Choroid plexus epithelial cell (primary cell): ENCODE results near the gene FIS1.
"Not testable (repeated sequence)": the region's sequence is repeated elsewhere in the genome, so short reads cannot be mapped to it uniquely, and the experiment has no call there.

Source experiments
- DNase-seq: peaks from one replicate; pipeline ENCODE4 v3.0.0-alpha.2; 2010; ENCODE audit warnings: low read depth
- H3K4me3 ChIP-seq: 2 replicates; pipeline ENCODE4 v1.5.1; 2011; ENCODE audit warnings: low read depth, mild to moderate bottlenecking, control low read depth, low read length, moderate library complexity
- CTCF ChIP-seq: conservative IDR thresholded peaks from 2 replicates; pipeline ENCODE4 v1.5.1; 2011; ENCODE audit warnings: low read depth, mild to moderate bottlenecking, control low read depth, inconsistent platforms, low read length, moderate library complexity

The FIS1 gene

GRCh38 chr7:101269664-101270063 is 24.8 kb upstream of the FIS1 start:
- no peak for DNase-seq

GRCh38 chr7:101265622-101266516 is 21.0 kb upstream of the FIS1 start:
- no peak overlapping the region for H3K4me3 ChIP-seq
- no peak for DNase-seq
- TF ChIP-seq CTCF = no peak

More at GRCh38 chr7:101269664-101270063, 24.8 kb upstream of the FIS1 start:
- no peak overlapping the region for H3K4me3 ChIP-seq
- no peak for TF ChIP-seq CTCF

GRCh38 chr7:101264102-101264706 is 19.3 kb upstream of the FIS1 start:
- peak; percentile 32 for DNase-seq
- H3K4me3 ChIP-seq = not testable (repeated sequence)

GRCh38 chr7:101258243-101258731 is 13.4 kb upstream of the FIS1 start:
- DNase-seq = no peak
- no peak overlapping the region for H3K4me3 ChIP-seq
- TF ChIP-seq CTCF = no peak

GRCh38 chr7:101255796-101256195 is 10.9 kb upstream of the FIS1 start:
- H3K4me3 ChIP-seq = no peak overlapping the region
- TF ChIP-seq CTCF = no peak
- no peak for DNase-seq

GRCh38 chr7:101253199-101253598 is 8.3 kb upstream of the FIS1 start:
- H3K4me3 ChIP-seq, DNase-seq: not testable (repeated sequence)

GRCh38 chr7:101251871-101252659 is 7.2 kb upstream of the FIS1 start:
- peak overlapping the region; percentile 75 for H3K4me3 ChIP-seq
- DNase-seq = peak; percentile 99
- TF ChIP-seq CTCF = no peak
